Hippocampal formation (tissue), 2 donors: ENCODE results near the gene APOC4.
A peak's percentile ranks its signal among the peaks of the same experiment; 100 is the strongest.
"Not testable (repeated sequence)": the region's sequence is repeated elsewhere in the genome, so short reads cannot be mapped to it uniquely, and the experiment has no call there.

Experiments
- DNase-seq, 2 donors: peaks; one replicate each; lab custom pipeline; 2025; lab: John Stamatoyannopoulos, UW

The APOC4 gene

DNA sequence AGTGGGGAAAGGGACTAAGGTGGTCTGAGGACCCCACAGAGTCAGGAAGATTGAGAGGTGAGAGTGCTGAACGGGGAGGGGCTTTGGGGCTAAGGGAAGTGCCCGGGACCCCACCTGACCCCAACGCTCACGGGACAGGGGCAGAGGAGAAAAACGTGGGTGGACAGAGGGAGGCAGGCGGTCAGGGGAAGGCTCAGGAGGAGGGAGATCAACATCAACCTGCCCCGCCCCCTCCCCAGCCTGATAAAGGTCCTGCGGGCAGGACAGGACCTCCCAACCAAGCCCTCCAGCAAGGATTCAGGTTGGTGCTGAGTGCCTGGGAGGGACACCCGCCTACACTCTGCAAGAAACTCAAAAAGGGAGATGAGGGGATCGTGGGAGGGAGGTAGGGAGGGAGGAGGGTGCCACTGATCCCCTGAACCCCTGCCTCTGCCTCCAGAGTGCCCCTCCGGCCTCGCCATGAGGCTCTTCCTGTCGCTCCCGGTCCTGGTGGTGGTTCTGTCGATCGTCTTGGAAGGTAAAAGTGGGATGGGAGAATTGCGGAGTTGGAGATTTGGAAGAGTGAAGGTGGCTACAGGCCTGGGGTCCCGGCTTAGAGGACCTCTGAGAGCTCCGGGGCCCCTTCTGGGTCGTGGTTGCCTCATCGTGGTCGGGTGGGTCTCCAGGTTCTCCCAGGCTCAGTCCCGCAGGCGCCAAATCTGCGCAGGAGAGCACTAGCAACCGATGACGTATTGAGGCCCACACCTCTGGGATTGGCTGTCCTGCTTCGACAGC is 27.4 kb upstream of the APOC4 start, which contains the start of gene APOC1:
Gene APOC1, plus strand, starts transcription at position 176 of the 774 bp plus-strand sequence. Its CDS starts 284 bp downstream, at position 460.
- peak; percentile 46 to 67 for DNase-seq

GRCh38 chr19:44924243-44924725 is 17.8 kb upstream of the APOC4 start:
- DNase-seq = no peak

DNA sequence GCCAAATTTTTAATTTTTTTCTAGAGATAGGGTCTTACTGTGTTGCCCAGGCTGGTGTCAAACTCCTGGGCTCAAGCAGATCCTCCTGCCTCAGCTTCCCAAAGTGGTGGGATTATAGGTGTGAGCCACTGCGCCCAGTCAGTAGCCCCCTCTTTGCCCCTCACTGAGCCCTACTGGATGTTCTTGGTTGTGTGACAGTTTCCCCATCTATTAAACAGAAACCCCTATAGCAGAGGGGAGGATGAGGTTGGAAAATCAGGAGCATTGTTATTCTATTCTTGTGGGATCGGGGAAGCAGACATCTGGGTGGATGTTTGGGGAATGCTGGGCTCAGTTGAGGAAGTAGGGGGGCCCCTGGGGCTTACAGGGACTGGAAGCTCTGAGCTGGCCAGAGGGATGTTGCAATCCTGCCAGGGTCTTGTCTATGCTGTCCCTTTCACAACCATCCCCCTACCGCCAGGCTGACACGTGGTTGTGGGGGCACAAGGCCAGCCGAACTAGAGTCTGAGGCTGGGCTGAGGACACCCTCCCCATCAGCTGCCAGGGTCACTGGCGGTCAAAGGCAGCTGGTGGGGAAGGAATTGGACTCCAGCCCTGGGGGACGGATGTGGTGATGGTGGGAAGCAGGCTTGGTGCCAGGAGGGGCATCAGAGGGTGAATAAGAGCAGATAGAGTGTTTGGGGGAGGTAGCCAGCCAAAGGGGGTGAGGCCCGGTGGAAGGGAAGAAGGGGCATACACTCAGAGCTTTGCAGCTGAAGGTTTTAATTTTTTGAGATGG is 16.7 kb upstream of the APOC4 start:
- DNase-seq = peak; percentile 64 to 79

GRCh38 chr19:44926245-44927077 is 15.6 kb upstream of the APOC4 start:
- not testable (repeated sequence) for DNase-seq

DNA sequence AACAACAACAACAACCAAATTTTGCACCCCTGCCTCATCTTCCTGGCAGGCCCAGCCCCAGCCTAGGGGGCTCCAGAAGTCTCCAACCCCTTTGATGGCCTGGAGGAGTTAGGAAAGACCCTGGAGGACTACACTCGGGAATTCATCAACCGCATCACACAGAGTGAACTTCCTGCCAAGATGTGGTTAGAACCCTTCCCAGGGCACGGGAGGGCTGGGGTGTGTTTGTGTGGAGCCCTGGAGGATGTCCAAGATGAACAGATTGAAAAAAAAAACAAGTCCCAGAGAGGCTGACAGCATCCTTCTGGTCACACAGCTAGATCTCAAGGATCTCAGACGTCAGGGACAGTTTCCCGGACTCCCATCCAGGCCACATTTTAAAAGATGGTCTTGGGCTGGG is 14.3 kb upstream of the APOC4 start:
- no peak for DNase-seq

DNA sequence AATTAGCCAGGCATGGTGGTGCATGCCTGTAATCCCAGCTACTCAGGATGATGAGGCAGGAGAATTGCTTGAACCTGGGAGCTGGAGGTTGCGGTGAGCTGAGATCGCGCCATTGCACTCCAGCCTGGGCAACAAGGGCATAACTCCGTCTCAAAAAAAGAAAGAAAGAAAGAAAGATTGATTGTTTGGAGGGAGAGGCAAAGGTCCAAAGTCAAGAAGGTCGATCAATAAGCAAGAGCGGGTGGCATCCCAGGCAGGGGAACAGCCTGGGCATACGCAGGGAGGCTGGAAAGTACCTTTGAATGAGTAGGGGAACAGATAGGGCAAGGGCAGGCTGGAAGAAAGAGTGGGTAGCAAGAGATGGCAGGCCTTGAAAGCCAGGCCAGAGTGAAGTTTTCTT is 11.9 kb upstream of the APOC4 start:
- no peak for DNase-seq

GRCh38 chr19:44931541-44931940 is 10.5 kb upstream of the APOC4 start:
- DNase-seq = no peak

DNA sequence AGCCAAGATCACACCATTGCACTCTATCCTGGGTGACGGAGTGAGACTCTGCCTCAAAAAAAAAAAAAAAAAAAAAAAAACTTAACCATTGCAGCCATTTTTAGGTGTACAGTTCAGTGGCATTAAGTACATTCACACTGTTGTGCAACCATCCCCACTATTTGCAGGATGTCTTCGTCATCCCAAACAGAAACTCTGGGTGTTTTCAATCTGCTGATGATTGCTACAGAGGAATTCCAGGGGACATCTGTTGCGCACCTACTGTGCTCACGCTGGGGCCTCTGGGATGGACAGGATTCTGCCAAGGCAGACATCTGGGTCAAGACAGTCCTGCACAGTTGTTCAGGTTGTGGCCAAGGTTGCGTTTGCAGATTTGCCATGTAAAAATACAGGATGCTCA is 2.4 kb upstream of the APOC4 start:
- no peak for DNase-seq

DNA sequence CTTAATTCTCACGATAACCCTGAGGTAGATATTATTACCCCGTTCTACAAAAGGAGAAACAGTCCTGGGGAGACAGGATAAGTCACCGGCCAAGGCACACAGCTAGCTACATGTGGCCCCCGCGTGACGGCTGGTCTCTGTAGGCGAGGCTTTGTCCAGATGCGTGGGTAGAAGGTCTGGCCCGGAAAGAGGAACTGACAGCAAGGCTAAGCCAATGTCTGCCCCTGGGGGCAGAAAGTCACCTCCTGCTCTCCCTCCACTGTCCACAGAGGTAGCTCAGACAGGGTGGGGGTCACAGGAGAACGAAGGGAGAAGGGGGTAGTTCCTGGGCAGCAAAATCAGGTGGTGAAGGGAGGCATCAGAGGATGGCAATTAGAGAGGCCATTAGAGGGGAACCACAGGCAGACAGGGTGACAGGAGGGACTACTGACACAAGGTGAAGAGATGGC is 1.8 kb downstream of the APOC4 start:
- peak in 1 of 2 donors; percentile 31 for DNase-seq

- DNase-seq = no peak
Observed at GRCh38 chr19:44947041-44947581, 5.1 kb downstream of the APOC4 start.

GRCh38 chr19:44948237-44948636 is 6.2 kb downstream of the APOC4 start:
- DNase-seq = no peak

DNA sequence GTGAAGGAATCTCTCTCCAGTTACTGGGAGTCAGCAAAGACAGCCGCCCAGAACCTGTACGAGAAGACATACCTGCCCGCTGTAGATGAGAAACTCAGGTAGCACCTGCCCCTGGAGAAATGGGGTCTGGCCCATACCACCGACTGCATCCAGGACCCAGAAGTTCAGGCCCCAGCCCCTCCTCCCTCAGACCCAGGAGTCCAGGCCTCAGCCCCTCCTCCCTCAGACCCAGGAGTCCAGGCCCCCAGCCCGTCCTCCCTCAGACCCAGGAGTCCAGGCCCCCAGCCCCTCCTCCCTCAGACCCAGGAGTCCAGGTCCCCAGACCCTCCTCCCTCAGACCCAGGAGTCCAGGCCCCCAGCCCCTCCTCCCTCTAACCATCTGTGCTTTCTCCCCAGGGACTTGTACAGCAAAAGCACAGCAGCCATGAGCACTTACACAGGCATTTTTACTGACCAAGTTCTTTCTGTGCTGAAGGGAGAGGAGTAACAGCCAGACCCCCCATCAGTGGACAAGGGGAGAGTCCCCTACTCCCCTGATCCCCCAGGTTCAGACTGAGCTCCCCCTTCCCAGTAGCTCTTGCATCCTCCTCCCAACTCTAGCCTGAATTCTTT is 6.8 kb downstream of the APOC4 start:
- DNase-seq = no peak

DNA sequence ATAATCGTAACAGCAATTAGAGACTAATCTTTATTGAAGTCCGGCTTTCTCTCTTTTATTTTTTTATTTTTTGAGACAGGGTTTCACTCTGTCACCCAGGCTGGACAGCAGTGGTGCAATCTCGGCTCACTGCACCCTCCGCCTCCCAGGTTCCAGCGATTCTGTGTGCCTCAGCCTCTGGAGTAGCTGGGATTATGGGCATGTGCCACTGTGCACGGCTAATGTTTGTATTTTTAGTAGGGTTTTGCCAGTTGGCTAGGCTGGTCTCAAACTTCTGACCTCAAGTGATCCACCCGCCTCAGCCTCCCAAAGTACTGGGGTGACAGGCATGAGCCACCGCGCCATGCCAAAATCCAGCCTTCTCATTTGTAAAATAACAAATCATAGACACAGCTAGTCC is 7.5 kb downstream of the APOC4 start:
- no peak for DNase-seq

DNA sequence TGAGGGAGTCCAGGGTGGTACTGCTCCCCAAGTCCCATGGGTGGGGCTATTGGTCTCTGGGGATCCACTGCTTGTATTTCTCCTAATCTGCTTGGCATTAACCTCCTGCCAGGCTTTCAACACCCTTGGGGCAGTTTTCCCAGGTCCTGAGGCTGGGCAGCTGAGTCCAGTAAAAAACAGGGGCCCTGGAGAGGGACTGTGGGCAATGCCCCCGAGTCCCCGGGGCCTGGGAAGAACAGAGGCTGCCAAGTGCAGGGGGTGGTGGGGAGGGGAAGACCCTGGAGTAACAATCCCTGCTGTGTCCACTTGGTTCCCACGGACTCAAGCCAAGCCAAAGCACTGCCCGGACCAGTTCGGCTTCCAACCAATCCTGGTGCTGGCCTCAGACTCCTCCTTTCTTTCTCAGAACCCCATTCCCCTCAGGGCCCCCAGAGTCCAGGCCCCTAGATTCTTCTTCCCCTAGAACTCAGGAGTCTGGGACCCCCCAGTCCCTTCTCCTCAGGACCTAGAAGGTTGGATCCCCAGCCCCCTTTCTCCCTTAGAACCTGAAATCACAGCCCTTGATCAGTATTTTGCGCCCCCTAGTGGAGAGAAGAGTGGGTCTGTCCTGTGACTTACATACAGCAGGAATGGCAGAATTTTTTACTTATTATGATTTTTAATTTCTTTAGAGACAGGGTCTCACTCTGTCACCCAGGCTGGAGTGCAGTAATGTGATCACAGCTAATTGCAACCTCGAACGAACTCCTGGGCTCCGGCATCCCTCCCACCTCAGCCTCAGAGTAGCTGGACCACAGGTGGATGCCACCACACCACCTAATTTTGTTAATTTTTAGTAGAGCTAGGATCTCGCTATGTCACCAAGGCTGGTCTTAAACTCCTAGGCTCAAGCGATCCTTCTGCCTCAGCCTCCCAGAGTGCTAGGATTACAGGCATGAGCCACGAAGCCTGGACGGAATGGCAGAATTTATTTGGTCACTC is 9.4 kb downstream of the APOC4 start:
- peak; percentile 70 to 81 for DNase-seq

- no peak for DNase-seq
Observed at GRCh38 chr19:44954278-44954648, 12.2 kb downstream of the APOC4 start.

DNA sequence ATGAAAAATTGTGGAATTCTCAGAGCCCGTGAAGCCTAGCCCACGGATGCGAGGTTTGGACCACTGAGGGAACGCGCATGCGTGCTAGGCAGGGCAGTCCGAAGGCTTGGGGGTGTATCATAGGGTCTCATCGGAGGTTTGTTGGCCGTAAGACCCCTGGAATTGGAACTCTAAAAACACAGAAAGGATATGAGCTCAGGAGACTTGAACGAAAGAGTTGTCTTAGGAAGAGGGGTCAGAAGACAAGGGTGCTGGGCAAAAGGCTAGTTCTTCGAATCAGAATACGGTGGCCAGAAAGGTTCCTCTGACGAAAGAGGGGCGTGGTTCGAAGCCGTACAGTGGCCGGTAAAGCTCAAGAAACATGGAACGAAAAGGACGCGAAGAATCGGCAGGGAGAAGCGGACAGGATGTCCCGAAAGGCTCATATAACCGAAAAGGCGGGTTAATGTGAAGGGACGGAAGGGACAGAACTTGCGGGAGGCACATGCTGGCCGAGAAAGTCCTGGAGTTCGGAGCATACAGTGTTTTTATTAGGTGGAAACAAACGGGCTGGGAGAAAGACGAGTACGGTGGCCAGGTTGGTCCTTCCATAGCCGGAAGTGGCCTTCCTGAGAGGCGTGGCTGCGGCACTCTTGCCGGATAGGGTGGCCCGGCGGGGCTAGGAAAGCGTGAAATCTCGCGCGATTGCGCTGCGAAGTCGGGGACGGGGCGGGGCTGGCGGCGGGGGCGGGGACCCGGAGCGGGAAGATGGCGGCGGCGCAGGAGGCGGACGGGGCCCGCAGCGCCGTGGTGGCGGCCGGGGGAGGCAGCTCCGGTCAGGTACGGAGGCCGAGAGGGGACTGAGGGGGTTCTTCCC is 12.8 kb downstream of the APOC4 start, which contains the start of gene CLPTM1:
Gene CLPTM1, plus strand, starts transcription at position 732 of the 856 bp plus-strand sequence. Its CDS starts 16 bp downstream, at position 748.
- peak; percentile 91 to 94 for DNase-seq

DNA sequence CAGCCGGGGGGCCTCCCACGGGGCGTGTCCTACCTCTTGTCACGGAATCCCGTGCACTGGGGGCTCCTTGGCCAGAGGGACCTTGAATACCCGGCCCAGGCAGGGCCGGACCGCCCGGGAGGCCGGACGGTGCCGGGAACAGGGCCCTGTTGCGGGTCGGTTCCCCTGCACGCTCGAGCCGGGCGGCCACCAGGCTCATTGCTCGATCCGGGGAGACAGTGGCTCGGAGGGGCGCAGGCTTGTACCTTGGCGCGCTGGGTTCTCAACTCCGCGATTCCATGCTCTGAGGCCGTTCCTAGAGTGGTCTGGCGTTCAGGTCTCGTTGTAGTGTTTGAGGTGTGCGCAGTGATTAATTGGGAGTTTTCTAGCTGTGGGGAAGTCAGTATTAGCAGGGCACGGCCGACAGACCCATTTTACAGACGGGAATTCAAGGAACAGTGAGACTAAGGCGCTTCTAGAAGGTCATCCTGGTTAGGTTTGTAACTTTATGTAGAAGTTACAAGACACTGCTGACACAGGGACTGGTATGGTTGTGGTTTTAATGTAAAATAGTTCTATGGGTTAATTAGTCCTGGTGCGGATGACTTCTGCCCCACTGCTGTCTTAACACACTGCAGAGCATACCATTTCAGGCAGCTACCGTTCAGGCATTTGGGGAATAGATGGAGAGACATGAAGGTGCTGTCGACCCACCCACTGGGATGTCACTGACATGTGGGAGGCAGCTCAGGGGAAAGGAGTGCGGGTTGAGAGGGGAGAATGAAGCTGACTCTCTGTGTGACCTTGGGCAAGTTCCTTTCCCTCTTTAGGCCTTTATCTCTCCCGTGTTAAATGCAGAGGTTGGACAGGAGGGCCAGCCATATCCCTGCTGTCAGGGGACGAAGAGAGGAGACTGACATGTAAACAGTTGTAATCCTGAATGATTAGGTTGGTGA is 13.7 kb downstream of the APOC4 start:
- DNase-seq = no peak

- DNase-seq = no peak
Observed at GRCh38 chr19:44957526-44957925, 15.5 kb downstream of the APOC4 start.
